Cardiac muscle cell (in vitro differentiated cells and primary cell): ENCODE results near the gene SNCAIP. TPM values are rescaled to one million over a fixed set of nuclear protein-coding genes. Genes with fewer than 3 reads are reported as not detected.

ENCODE experiments used
- DNase-seq, 2 donors: peaks; one replicate each; pipeline versions ENCODE4 v3.0.0 to v3.0.0-alpha.2; 2010 to 2017; ENCODE audit warnings: low read depth in 1 of 2, low spot score in 1 of 2
- H3K27ac ChIP-seq: fragments of 200-600 bp; sonication (generic); 2 replicates; pipeline ENCODE4 v1.5.1; 2016
- H3K27me3 ChIP-seq: fragments of 200-600 bp; sonication (generic); 2 replicates; pipeline ENCODE4 v1.6.0; 2016; ENCODE audit warnings: control low read depth
- H3K36me3 ChIP-seq: fragments of 200-600 bp; sonication (generic); 2 replicates; pipeline ENCODE4 v1.5.1; 2016; ENCODE audit warnings: control low read depth
- H3K4me1 ChIP-seq: fragments of 200-600 bp; sonication (generic); 2 replicates; pipeline ENCODE4 v1.8.1; 2017; ENCODE audit warnings: low read depth, mild to moderate bottlenecking, mixed run types
- H3K4me3 ChIP-seq: fragments of 200-600 bp; sonication (generic); 2 replicates; pipeline ENCODE4 v1.5.1; 2016; ENCODE audit warnings: mild to moderate bottlenecking
- H3K9me3 ChIP-seq: fragments of 200-600 bp; sonication (generic); 2 replicates; pipeline ENCODE4 v1.5.1; 2017; ENCODE audit warnings: low read depth, mild to moderate bottlenecking, control low read depth
- CTCF ChIP-seq: IDR thresholded peaks from 2 replicates; pipeline ENCODE4 v1.5.1; 2012; ENCODE audit warnings: low read depth, mild to moderate bottlenecking, low read length
- polyA plus RNA-seq: library from polyadenylated mRNA; unstranded; fragments of >200 nt; fragmentation: Nextera tagmentation; extraction: Ambion mirVana; gene quantifications from 2 replicates; pipeline ENCODE4 v1.2.1, GENCODE V29; 2016
- total RNA-seq: library from RNA; depleted of rRNA; stranded (reverse); fragments of >200 nt; gene quantifications from 2 replicates; pipeline ENCODE4 v1.2.3, GENCODE V29; 2016

The SNCAIP gene
- total and polyA plus RNA-seq, 2 experiments from 2014 or later = 9.0 to 14.1 TPM

GRCh38 chr5:122394284-122394930, 82.4 kb downstream of the SNCAIP start:
- Histone ChIP-seq H3K4me3 (no peak overlapping the region), H3K36me3 (no peaks in the 10 kb centered on the region), H3K9me3 (no peaks in the 10 kb centered on the region), H3K27me3 (no peaks in the 10 kb centered on the region), H3K27ac (no peak overlapping the region), H3K4me1 (peaks cover 24% of the 10 kb centered on the region)
- no peak for TF ChIP-seq CTCF
- no peak for DNase-seq

GRCh38 chr5:122398016-122398415, 86.0 kb downstream of the SNCAIP start:
- no peak for TF ChIP-seq CTCF
- H3K27ac ChIP-seq = no peak overlapping the region
- no peaks in the 10 kb centered on the region for H3K36me3 ChIP-seq
- no peaks in the 10 kb centered on the region for H3K27me3 ChIP-seq
- no peaks in the 10 kb centered on the region for H3K9me3 ChIP-seq
- H3K4me3 ChIP-seq = no peak overlapping the region
- no peak for DNase-seq
- H3K4me1 ChIP-seq = peaks cover 8% of the 10 kb centered on the region

- Histone ChIP-seq H3K27ac (no peak overlapping the region), H3K36me3 (no peaks in the 10 kb centered on the region), H3K27me3 (no peaks in the 10 kb centered on the region), H3K4me3 (no peak overlapping the region), H3K4me1 (peaks cover 8% of the 10 kb centered on the region), H3K9me3 (no peaks in the 10 kb centered on the region)
- no peak for TF ChIP-seq CTCF
- no peak for DNase-seq
These were observed 88.3 kb downstream of the SNCAIP start for GRCh38 chr5:122400341-122400740.

GRCh38 chr5:122400938-122401337, 88.9 kb downstream of the SNCAIP start:
- Histone ChIP-seq H3K4me3 (no peak overlapping the region), H3K27ac (no peak overlapping the region), H3K9me3 (no peaks in the 10 kb centered on the region), H3K4me1 (peaks cover 4% of the 10 kb centered on the region), H3K27me3 (no peaks in the 10 kb centered on the region), H3K36me3 (no peaks in the 10 kb centered on the region)
- no peak for TF ChIP-seq CTCF
- DNase-seq = no peak

- Histone ChIP-seq H3K27ac (no peak overlapping the region), H3K27me3 (no peaks in the 10 kb centered on the region), H3K4me1 (no peaks in the 10 kb centered on the region), H3K4me3 (no peak overlapping the region), H3K9me3 (no peaks in the 10 kb centered on the region), H3K36me3 (no peaks in the 10 kb centered on the region)
- DNase-seq = no peak
- no peak for TF ChIP-seq CTCF
These were observed 90.1 kb downstream of the SNCAIP start for GRCh38 chr5:122401976-122402725.
